GM12878 (cell line): Measurements from ENCODE around the gene CD48.

Experiments
- CEBPB ChIP-seq, 2 experiments: fragments of 150-350 bp in 1 of 2; IDR thresholded peaks; 2 replicates each; pipeline ENCODE4 v1.6.1; 2012 to 2014; ENCODE audit warnings: low read depth in 2 of 2, low read length in 2 of 2, borderline replicate concordance in 1 of 2, inconsistent platforms in 1 of 2
- ESRRA ChIP-seq: IDR thresholded peaks from 2 replicates; pipeline ENCODE4 v1.6.1; 2012; ENCODE audit warnings: mild to moderate bottlenecking, low read length, improper control_type of control experiment
- EZH2 ChIP-seq: IDR thresholded peaks from 2 replicates; pipeline ENCODE4 v1.6.1; 2012; ENCODE audit warnings: low read depth, mild to moderate bottlenecking, control low read depth, inconsistent platforms, low read length, borderline replicate concordance; ENCODE audit not compliant: control insufficient read depth
- FOXK2 ChIP-seq: fragments of 450-650 bp; IDR thresholded peaks from 2 replicates; pipeline ENCODE4 v1.6.1; 2017; ENCODE audit warnings: mild to moderate bottlenecking, moderate library complexity
- MYB ChIP-seq: fragments of 150-350 bp; IDR thresholded peaks from 2 replicates; pipeline ENCODE4 v1.6.1; 2014; ENCODE audit warnings: mild to moderate bottlenecking, low read depth, low read length, borderline replicate concordance
- NFYB ChIP-seq: IDR thresholded peaks from 2 replicates; pipeline ENCODE4 v1.6.1; 2011; ENCODE audit warnings: low read depth, mild to moderate bottlenecking, low read length, improper control_type of control experiment, moderate library complexity; ENCODE audit not compliant: insufficient read depth
- NR2C2 ChIP-seq: IDR thresholded peaks from 2 replicates; pipeline ENCODE4 v1.6.1; 2011; ENCODE audit warnings: borderline replicate concordance, low read depth; ENCODE audit not compliant: control insufficient read depth, insufficient read length
- PAX8 ChIP-seq: fragments of 450-650 bp; IDR thresholded peaks from 2 replicates; pipeline ENCODE4 v1.6.1; 2017; ENCODE audit warnings: mild to moderate bottlenecking, moderate library complexity
- POLR2A ChIP-seq: IDR thresholded peaks from 2 replicates; pipeline ENCODE4 v1.6.1; 2011; ENCODE audit warnings: low read depth, mild to moderate bottlenecking, low read length
- RAD21 ChIP-seq: IDR thresholded peaks from 2 replicates; pipeline ENCODE4 v1.6.1; 2011; ENCODE audit warnings: mild to moderate bottlenecking, low read depth, low read length, moderate library complexity; ENCODE audit not compliant: insufficient read depth
- TAF1 ChIP-seq: IDR thresholded peaks from 2 replicates; pipeline ENCODE4 v1.6.1; 2011; ENCODE audit warnings: mild to moderate bottlenecking, low read depth, low read length, borderline replicate concordance
- TCF12 ChIP-seq: IDR thresholded peaks from 2 replicates; pipeline ENCODE4 v1.6.1; 2011; ENCODE audit warnings: low read depth, mild to moderate bottlenecking, low read length
- TF ChIP-seq, protein P1 (sequence below), 3 experiments: IDR thresholded peaks in 2 of 3; conservative IDR thresholded peaks in 1 of 3; 2 replicates each; pipeline ENCODE4 v1.5.1; 2011; ENCODE audit warnings: low read depth in 3 of 3, low read length in 3 of 3, mild to moderate bottlenecking in 3 of 3, control low read depth in 2 of 3, moderate library complexity in 2 of 3, inconsistent platforms in 1 of 3, mixed read lengths in 1 of 3; ENCODE audit not compliant: control insufficient read depth in 2 of 3, insufficient read depth in 1 of 3; ENCODE audit errors: extremely low read depth in 1 of 3

GRCh38 chr1:160741612-160742348 lies 30.2 kb upstream of the CD48 start:
- TF ChIP-seq EZH2 (no peak), TAF1 (no peak), POLR2A (no peak), ESRRA (no peak), TCF12 (no peak), MYB (no peak), PAX8 (no peak), CEBPB (IDR thresholded peaks at IDR 0.05; ENCODE audit: borderline replicate concordance in 1 of 2, low read depth in 2 of 2, low read length in 2 of 2) (no peak), NFYB (no peak), RAD21 (no peak), FOXK2 (no peak), NR2C2 (no peak)
- TF ChIP-seq, protein P1, sequence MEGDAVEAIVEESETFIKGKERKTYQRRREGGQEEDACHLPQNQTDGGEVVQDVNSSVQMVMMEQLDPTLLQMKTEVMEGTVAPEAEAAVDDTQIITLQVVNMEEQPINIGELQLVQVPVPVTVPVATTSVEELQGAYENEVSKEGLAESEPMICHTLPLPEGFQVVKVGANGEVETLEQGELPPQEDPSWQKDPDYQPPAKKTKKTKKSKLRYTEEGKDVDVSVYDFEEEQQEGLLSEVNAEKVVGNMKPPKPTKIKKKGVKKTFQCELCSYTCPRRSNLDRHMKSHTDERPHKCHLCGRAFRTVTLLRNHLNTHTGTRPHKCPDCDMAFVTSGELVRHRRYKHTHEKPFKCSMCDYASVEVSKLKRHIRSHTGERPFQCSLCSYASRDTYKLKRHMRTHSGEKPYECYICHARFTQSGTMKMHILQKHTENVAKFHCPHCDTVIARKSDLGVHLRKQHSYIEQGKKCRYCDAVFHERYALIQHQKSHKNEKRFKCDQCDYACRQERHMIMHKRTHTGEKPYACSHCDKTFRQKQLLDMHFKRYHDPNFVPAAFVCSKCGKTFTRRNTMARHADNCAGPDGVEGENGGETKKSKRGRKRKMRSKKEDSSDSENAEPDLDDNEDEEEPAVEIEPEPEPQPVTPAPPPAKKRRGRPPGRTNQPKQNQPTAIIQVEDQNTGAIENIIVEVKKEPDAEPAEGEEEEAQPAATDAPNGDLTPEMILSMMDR (IDR thresholded peaks at IDR 0.05 in 2 of 3, conservative IDR thresholded peaks at IDR 0.05 in 1 of 3; ENCODE audit: control insufficient read depth in 2 of 3, extremely low read depth in 1 of 3, insufficient read depth in 1 of 3, low read depth in 3 of 3, low read length in 3 of 3) = peak; percentile 20 to 41 (median 27); a peak in 4 of 6 replicates
